HG03460 (cell line): ENCODE measurements around the gene ARL13A.
"Not testable (repeated sequence)": the region's sequence is repeated elsewhere in the genome, so short reads cannot be mapped to it uniquely, and the experiment has no call there.

Source experiments
- ATAC-seq: cut with Tn5 transposase; IDR thresholded peaks from one replicate; pipeline ENCODE4 v1.9.1; 2021; ENCODE audit not compliant: unreplicated experiment

Gene ARL13A

DNA sequence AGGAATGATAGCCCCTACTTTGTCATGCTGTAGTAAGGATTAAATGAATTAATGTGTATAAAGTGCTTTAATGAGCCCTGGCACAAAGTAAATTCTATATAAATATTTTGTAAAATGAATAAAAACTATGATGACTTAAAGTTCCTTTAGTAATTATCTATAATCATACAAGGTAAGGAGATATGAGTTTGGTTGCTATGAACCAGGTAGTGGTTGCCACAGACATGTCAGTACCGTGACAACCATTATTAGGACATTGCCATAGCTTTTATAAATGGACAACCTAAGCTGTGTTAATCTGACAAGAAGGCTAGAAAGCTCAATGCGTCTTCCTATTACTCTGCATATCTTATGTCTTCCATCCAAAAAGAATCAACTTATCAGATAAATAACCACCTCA is at the start of gene ARL13A:
Gene ARL13A (plus strand): TSS at position 301 of the 400 bp plus-strand sequence. CDS start 3,982 bp downstream, outside the sequence.
- no peak for ATAC-seq

DNA sequence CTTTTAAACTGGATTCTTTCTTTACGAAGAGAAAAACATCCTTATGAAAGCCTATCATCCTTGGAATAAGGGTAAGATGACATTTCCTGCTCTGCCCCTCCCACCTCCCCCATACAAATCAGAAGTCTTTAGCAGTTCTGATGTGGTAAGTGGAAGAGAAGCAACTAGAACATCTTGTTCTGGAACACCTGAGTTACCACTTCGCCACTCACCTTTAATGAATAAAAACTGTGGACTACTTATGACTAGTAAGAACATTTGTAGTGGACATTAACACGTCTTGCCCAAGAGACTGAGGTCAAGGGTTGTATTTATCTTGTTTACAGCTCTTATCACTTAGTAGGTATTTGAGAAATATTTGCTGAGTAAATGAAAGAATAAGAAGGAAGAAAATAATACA is 45.1 kb upstream of the ARL13A start:
- no peak for ATAC-seq

DNA sequence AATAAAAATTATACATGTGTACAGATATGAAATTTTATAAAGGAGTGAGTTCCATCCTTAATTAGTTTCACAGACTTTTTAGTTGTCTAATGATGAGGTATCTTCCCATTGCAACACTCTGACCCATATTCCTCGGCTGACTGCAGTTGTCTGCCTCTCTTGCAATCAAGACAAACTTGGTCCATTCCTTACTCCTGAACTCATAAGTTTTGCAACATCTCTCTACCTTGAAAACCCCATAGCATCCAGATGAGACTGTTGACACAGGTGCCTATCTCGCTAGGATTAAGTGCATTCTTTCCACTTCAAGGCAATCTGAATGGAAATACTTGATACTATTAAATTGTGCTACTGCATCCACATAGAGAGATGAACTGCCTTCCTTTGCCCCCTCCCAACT is 43.1 kb upstream of the ARL13A start:
- ATAC-seq: no peak

DNA sequence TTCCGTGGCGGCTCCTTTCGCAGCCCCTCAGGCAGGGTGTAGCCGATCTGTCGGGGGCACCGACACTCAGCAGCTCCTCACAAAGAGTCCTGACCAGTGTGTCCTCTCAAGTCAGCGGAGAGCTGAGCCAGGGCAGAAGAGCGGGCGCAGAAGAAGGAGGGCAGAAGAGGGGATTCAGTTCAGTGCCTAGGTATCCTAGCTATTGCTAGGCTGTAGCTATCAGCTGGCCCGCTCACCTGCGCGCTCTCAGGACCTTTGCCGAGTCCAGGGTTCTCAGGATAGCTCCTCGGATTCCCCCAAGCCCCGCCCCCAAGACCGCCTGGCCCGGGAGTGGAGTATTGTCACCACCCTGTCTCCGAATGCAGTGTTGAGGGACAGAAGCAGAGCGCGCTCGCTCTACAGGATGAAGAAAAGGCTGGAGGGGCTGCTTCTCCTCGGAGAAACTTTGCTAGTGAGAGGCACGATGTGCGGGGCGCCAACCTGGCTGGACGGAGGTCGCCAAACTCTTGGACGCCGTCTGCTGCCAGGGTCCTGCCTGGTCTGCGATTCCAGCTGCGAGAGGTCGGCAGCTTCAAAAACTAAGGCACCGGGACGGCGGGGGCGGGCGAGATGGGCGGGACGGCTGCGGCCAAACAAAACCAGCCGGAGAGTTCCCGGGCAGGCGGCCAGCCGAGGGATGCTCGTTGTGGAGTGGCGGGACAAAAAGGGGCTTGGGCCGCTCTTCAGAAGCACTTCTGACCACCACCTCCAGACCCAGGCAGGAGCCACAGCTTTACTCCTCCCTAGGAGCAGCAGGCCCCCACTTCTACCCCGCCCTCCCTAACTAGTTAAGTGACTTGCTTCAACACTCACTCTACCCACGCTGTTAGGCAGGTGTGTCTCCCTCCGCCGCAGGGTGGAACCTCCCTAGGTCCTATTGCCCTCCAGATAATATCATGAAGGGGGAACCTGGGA is 40.6 kb upstream of the ARL13A start, which contains the start of gene XKRX:
Gene XKRX (minus strand): TSS at position 258 of the 954 bp plus-strand sequence. CDS start 613 bp downstream, outside the sequence.
- peak; percentile 66 for ATAC-seq

DNA sequence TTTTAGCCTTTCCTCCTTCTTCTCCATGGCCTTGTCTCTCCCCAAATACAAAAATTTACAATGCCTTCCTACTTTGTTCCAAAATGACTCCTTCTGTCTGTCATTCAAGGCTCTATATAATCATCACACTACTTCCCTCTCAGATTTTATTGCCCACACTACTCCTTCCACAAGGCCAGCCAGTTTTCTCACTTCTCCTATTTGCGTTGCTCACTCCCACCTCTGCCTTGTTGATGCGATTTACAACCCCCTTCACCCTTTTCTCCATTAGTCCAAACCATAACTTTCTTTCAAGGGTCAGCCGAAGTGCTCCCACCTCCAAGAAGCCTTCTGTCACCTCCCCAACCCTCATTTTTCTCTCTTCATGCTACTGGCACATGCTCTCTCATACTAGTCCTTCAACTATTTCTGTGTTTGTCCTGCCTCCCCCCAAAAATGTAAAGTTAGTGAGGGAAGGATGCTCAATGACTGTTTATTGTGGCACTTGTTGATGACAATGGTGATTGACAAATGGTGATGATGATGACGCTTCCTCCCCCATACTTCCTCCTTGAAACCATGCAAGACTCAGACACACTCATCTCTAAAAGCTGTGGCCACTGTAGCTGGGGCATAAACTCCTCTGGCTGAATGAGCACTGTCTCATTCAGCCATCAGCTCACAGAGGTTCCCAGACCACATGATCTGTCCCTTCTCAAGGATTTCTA is 38.1 kb upstream of the ARL13A start:
- peak; percentile 63 for ATAC-seq

DNA sequence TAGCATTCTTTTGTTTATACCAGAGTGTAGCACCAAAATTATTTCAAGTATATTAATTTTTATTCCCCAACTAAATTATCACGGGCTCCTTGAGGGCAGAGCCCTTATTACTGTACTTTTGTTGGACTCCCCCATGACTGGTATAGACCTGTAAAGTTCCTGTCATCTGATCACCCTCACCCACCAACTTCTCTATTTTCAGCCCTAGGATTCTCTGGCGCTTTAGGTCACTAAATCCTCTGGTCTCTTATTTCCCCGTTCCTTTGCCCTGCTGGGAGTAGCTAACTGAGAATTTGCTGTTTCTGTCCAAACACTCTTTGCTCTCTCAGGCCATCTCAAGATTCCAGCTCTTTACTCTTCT is 37.6 kb upstream of the ARL13A start:
- peak; percentile 11 for ATAC-seq

DNA sequence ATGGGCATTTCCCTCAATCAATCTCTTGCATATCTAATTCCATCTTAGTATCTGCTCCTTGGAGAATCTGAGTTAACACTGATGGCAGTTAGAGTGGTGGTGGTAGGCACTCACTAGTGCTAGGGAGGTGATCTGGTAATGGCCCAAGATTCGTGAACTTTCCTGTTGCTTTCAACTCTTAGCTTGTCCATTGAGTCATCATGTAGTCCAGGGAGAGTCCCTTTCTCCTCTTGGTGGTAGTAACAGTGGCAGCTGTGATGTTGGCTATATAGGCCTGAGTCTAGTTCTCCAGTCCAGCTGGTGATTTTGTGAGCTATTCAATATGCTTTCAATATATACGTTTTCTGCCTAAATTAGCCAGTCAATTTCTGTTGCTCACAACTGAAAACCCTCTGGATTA is 33.7 kb upstream of the ARL13A start:
- no peak for ATAC-seq

DNA sequence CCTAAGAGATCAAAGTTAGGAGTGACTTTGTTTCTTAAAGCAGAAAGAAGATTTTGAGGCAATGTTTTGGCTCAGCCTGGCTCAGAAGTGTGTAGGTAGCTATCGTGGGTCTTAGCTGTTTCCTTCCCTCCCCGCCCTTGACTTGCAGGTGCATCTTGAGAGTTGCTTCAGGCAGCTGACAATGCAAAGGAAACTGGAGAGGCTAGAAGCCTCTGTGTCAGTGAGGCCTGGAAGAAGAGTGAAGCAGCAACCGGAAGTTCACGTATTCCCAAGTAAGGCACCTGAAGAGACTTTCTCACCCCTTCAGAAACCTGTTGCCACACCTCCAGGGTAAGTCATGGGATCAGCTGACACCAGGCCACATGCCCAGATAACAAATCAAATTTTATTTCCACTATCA is 30.2 kb upstream of the ARL13A start:
- ATAC-seq: no peak

DNA sequence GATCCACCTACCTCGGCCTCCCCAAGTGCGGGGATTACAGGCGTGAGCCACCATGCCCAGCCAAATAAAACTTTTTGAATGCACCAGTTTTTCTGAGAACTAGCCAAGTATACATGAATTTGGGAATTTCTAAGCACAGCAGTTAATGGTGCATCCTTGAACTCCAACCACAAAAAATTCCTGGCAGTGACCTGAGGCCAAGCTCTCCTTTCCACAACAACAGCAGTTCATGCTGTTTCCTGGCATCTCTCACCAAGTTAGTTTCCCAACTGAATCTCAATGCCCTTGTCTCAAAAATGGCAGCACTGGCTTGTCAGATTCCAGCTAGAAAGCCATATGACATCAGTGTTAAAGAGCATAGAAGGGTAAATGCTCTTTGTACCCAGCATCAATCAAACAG is 24.9 kb upstream of the ARL13A start:
- ATAC-seq: no peak

DNA sequence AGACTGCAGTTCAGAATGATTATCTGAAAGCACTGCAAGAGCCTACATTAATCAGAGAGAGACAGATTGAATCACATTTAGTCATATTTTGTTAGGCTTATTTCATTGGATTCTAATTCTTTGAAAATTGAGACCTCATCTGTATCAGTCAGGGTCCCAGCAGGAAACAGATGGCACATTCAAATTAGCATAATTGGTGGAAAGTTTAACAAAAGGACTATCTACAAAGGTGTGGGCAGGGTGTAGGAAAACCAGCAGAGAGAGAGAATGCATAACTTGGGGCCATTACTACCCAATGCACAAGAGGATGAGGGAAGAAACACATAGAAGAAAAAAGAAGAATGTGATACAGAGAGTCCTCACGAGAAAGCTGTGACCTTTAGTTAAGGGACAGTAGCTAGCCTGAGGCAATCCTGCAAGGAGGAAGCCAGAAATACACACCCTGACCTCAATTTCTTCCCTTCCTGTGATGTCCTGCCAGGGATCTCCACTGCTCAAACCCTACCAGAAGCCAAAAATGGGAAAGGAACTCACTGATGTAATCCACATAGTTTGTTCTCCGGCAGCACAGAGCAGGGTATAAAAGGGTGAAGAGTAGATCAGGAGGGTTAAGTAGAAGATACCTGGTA is 23.1 kb upstream of the ARL13A start:
- ATAC-seq: no peak

DNA sequence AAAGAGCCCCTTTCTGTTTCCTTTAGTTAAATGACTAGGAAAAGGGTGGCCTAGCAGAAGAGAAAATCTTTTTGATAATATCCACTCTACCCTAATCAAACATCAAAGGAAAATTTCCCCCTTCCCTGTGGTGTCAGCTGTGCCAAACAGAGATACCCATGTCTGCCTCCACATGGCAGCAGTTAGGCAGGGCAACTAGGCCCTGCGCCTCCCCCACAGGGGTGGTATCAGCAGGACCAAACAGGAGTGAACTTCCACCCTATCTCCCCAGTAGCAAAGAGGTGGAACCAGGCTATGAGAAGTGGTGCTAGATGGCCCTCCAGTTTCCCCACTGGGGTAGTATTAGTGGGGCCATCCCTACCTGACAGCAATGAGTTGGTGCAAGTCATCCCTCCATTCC is 21.0 kb upstream of the ARL13A start:
- no peak for ATAC-seq

DNA sequence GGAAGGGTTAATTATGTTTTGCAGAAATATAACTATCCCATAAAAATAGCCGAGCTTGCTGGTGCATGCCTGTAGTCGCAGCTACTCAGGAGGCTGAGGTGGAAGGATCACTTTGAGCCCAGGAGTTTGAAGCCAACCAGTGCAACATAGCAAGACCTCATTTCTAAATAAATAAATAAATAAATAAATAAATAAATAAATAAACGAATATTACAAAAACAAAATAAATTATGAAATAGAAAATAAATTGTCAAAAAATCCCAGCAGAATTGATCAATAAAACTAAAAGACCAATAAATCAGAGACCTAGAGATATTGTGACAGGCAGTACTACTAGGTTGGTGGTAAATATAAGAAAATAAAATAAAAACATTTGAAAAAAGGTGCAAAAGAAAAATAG is 6.7 kb upstream of the ARL13A start:
- no peak for ATAC-seq

DNA sequence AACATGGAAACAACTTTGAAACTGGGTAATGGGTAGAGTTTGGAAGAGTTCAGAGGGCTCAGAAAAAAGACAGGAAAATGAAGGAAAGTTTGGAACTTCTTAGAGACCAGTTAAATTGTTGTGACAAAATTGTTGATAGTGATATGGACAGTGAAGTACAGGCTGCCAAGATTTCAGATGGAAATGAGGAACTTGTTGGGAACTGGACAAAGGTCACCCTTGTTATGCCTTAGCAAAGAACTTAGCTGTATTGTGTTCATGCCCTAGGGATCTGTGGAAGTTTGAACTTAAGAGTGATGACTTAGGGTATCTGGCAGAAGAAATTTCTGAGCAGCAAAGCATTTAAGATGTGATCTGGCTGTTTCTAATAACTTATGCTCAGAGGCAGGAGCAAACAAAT is 5.1 kb upstream of the ARL13A start:
- ATAC-seq: no peak

DNA sequence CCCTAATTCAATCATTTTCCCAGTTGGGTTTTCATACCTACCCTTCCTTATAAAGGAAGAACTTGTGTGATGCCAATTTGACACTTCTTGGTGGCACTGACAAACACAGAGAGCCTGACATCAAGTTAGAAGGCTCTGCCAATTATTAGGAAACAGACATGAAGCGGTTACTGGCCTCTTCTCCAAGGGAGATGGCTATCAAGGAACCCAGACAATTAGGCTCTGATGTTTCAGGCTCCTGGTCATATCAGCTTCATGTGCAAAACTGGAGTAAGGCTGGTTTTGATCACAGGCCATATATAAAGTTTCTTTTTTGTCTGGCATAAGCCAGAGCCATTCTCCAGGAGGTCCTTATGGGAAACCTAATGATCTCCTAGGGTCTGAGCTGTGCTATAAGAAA is 428 bp downstream of the ARL13A start:
- ATAC-seq: no peak

DNA sequence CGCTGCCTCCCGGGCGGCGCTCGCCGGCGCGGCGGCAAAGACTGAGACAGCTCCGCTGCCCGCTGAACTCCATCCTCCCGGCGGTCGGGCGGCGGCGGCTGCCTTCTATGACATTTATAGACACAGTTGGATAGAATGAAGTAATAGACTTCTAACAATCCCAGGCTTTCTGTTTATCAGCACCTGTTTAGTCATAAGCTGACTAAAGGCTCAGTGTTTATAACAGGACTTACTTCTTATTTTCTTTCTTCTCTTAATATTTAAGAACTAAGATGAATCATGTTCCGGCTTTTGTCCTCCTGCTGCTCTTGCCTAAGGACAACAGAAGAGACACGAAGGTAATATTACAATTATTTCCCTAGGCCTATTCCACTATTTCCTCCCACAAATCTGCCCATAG is 3.9 kb downstream of the ARL13A start:
- ATAC-seq: no peak

DNA sequence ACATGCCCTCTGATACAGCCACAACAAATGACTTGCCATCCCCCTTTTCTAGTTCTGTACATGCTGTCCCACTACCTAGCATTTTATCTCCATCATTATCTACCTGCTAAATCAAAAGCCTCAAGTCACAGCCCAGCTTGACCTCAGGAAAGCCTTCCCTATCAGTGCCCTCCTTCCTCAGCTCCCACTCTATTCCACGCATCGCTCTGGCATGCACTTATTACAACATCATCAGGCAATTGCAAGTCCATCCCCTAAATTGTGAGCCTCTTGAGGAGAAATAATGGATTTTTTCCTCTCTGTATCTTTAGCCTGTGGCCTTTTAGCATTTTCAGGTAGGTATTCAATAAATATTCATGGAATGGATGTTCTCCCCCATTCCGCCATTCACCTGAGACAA is 5.7 kb downstream of the ARL13A start:
- ATAC-seq: no peak

DNA sequence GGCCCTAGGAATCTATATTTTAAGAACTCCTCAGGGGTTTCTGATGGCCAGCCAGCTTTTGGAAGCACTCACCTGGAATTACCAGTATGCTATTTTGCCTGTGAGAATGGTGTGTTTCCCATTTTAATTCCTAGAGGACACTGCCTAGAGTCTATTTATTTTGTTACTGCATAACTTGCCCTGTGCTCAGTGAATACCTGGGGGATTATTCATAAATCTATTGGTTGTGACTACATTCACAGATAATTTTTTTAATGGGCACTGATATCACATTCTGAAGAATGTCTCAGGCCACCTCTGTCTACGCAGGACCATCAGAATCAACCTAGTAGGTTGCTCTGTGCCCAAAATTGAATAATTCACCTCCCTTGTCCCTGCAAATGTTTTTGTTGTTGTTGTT is 6.7 kb downstream of the ARL13A start:
- ATAC-seq: no peak

DNA sequence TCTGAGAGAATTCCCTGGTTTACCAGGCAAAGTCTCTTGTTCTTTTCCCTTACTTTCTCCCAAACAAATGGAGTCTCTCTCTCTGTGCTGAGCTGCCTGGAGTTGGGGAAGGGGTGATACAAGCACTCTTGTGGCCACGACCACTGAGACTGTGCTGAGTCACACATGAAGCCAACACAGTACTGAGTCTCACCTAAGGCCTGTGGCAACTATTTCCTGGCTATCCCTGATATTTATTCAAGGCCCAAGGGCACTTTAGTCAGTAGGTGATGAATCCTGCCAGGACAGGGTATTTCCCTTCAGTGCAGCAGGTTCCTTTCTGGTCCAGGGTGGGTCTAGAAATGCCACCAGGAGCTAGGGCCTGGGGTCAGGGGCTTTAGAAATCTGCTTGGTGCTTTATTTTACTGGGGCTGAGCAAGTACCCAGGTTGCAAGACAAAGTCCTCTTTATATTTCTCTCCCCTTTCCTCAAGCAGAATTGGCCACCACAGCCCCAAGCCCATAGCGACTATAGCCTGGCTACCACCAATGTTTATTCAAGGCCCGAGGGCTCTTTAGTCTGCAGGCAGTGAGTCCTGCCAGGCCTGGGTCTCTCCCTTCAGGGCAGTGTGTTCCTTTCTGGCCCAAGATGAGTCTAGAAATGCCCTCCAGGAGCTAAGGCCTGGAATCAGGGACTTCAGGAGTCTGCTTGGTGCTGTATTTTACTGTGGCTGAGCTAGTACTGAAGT is 10.5 kb downstream of the ARL13A start:
- ATAC-seq: no peak

DNA sequence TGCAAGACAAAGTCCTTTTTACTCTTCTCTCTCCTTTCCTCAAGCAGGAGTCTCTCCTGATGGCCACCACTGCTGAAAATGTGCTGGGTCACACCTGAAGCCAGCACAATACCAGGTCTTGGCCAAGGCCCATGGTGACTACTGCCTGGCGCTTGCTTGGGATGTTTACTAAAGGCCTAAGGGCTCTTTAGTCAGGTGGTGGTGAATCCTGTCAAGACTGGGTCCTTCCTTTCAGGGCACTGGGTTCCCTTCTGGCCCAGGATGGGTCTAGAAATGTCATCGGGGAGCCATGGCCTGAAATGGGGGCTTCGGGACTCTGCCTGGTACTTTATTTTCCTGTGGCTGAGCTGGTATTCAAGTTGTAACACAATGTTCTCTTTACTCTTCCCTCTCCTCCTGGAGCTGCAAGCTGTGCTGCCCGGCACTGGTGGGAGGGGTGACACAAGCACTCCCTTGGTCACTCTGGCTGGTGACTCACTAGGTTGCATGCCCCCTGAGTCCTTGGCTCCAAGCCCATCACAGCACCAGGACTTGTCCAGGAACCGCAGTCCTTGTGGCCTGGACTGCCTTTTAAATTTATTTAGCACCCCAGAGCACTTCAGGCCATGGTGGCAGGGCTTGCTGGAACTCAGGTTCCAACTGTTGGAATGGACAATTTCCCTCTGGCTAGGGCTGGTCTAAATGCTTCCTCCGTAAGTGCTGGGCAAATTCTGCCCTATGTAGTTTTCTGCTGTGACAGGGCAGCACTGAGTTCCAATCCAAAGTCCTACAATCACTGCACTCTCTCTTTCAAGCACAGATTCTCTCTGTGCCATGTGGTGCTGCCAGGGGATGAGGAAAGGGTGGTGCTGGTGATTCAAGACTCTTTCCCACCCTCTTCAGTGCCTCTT is 11.3 kb downstream of the ARL13A start:
- no peak for ATAC-seq

DNA sequence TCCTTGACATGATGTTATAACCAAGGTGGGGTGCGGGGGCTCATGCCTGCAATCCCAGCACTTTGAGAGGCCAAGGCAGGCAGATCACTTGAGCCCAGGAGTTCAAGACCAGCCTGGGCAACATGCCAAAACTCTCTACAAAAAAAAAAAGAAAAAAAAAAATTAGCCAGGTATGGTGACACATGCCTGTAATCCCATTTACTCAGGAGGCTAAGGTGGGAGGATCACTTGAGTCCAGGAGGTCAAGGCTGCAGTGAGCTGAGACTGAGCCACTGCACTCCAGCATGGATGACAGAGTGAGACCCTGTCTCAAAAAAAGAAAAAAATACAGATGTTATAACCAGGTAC is 12.0 kb downstream of the ARL13A start:
- not testable (repeated sequence) for ATAC-seq
